GM21367 (cell line): ENCODE measurements around the gene MAN2B2.
"Not testable (repeated sequence)": the region's sequence is repeated elsewhere in the genome, so short reads cannot be mapped to it uniquely, and the experiment has no call there.

Experiments
- ATAC-seq: cut with Tn5 transposase; IDR thresholded peaks from one replicate; pipeline ENCODE4 v1.9.1; 2021; ENCODE audit not compliant: unreplicated experiment

The MAN2B2 gene

DNA sequence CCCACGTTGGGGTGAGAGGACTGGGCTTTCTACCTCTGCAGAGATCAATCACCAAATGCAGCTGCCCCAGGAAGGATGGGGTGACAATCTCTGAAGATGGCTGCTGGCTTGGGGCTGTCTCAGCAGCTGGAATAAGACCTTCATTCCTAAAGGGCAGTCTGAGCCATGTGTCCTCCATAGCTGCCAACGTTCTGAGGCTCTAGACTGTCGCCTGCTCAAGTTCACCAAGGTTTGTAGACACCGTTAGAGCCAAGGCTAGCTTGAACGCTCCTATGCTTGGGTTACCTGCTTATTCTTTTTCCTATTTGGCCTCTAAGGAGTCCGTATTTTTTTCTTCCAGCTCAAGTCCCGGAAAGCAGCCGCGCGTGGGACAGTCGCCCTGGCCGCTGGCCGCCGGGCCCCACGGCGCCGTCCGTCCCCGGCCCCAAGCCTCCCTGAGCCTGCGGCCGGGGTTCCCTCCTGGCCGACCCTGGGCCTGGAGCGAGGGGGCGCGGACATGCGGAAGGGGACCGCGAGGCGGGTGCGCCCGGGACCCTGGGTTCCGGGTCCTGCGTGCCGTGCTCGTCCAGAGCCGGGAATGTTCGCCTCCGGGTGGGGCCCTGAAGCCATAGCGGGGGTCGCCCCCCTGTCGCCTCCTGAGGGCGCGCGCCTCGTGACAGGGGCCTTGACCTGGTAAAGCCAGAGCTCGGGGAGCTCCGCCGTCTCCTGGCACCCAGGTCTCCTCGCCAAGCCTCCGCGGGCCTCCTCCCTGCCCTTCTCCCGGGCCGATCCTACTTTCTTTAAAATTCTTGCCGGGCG, 88.8 kb downstream of the MAN2B2 start:
- no peak for ATAC-seq

DNA sequence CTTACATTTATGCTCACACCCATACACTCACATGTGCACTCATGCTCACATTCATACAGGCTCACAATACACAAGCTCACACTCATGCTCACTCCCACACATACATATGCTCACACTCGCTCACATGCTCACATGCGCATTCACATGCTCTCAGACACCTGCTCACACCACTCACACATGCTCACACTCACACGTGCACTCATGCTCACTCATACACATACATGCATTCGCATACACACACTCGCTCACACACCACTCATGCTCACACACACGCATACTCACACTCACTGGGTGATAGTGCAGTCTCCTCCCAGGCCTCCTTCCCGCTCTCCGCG, 90.3 kb downstream of the MAN2B2 start:
- ATAC-seq = no peak

DNA sequence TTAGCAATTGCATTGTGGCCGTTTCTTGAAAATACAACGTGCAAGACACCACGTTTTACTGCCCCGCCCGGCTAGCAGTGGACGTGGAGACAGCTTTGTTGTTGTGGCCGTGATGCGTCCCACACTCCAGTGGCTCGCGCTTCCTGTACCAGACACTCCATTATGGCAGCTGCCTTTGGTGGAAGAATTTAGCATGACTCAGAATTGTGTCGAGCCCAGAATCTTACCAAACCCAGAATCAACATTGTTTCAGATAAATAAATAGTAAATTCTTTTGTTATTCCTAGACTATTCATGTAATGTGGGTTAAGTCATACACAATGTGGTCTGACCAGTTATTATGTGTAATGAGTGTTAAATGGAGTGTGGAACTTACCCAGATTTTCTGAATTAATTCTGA, 93.4 kb downstream of the MAN2B2 start:
- ATAC-seq = no peak

DNA sequence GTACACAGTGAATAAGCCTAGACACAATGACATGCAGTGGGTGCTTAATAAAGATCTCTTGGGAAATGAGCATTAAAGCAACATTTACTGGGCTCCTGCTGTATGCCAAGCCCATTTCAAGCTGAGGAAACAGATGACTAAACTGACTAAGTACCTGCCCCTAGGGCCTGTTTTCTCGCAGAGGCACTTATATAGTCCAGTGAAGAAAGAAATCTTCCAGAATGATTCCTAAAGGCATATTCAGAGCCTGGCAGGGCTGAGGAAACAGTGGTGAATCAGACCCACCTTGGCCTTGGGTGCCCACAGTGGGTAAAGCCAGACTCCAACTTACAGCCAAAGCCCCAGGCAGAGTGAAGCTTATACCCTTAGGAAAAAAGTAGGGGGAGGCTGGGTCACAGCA, 96.7 kb downstream of the MAN2B2 start:
- no peak for ATAC-seq

DNA sequence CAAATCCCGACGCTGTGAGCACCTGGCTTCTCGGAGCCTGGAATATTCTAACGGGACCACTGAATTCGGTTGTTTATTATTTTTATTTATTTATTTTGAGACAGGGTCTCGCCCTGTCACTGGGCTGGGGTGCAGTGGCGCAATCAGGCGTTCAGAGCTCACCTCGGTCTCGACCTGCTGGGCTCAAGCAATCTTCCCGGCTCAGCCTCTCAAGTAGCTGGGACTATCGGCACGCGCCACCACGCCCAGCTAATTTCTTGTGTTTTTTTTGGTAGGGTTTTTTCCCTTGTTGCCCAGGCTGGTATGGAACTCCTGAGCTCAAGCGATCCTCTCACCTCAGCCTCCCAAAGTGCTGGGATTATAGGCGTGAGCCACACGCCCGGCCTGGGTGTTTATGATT, 97.1 kb downstream of the MAN2B2 start:
- ATAC-seq = no peak

DNA sequence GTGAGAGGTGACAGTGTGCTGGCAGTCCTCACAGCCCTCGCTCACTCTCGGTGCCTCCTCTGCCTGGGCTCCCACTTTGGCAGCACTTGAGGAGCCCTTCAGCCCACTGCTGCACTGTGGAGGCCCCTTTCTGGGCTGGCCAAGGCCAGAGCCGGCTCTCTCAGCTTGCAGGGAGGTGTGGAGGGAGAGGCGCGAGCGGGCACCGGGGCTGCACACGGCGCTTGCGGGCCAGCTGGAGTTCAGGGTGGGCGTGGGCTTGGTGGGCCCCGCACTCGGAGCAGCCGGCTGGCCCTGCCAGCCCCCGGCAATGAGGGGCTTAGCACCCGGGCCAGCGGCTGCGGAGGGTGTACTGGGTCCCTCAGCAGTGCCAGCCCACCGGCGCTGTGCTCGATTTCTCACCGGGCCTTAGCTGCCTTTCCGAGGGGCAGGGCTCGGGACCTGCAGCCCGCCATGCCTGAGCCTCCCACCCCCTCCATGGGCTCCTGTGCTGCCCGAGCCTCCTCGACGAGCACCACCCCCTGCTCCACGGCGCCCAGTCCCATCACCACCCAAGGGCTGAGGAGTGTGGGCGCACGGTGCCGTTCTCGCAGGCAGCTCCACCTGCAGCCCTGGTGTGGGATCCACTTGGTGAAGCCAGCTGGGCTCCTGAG, 97.7 kb downstream of the MAN2B2 start:
- ATAC-seq = not testable (repeated sequence)
